ENCODE results near the gene RPS6KL1.

RPS6KL1 gene

DNA sequence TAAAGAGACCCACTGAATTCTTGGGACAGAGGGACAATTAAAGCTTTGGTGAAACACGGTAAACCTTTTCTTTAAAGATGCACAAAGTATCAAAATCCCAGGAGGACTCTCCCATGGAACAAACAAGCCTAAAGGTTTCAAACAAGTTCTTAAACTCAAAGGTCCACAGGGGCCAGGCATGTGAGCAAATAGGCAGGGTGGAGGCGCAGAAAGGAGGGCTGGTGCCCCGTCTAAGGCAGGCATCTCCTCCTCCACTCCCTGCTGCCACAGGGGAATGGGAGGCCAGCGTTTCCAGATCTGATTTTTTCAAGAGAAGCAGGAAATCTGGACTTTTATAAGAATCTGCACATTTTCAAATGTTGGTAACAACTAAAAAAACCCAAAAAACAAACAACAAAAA lies 7.6 kb downstream of the RPS6KL1 start:
- Histone ChIP-seq H3K9me3 (ENCODE audit: severe bottlenecking) (no peaks in the 10 kb centered on the region), H3K27ac (no peak overlapping the region), H3K4me3 (ENCODE audit: low read depth, low read length) (no peak overlapping the region), H3K36me3 (peaks cover 26% of the 10 kb centered on the region), H3K27me3 (ENCODE audit: insufficient read depth, low read depth, severe bottlenecking) (no peaks in the 10 kb centered on the region)
- DNase-seq = no peak
- TF ChIP-seq, protein P1, sequence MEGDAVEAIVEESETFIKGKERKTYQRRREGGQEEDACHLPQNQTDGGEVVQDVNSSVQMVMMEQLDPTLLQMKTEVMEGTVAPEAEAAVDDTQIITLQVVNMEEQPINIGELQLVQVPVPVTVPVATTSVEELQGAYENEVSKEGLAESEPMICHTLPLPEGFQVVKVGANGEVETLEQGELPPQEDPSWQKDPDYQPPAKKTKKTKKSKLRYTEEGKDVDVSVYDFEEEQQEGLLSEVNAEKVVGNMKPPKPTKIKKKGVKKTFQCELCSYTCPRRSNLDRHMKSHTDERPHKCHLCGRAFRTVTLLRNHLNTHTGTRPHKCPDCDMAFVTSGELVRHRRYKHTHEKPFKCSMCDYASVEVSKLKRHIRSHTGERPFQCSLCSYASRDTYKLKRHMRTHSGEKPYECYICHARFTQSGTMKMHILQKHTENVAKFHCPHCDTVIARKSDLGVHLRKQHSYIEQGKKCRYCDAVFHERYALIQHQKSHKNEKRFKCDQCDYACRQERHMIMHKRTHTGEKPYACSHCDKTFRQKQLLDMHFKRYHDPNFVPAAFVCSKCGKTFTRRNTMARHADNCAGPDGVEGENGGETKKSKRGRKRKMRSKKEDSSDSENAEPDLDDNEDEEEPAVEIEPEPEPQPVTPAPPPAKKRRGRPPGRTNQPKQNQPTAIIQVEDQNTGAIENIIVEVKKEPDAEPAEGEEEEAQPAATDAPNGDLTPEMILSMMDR (IDR thresholded peaks at IDR 0.05; ENCODE audit: low read depth, low read length) = no peak

DNA sequence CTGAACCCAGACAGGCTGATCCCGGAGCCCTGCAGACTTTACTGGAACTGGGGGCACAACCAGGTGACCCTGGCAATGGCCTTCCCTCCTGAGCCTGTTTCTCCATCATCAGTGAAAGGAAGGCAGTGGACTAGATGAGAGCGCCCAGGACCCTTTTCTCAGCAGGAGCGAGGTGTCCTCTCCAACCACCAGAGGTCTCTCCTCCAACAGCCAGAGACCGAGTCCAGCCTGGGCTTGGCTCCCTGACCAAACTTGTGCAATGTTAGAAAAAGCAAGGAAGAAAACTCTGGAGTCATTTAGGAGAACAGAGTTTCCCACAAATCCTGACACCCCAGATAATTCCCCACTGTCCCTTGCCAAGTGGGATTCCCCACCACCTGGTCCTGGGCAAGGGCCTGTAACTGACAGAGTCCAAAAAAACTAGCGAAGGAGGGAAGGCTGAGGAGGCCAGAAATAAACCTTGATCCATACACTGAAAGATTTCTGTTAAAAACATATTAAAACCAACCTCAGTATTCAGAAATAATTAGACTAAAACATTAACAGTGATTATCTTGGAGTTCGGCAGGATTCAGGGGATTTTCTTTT lies 9.0 kb downstream of the RPS6KL1 start:
- TF ChIP-seq, protein P1 (IDR thresholded peaks at IDR 0.05; ENCODE audit: low read depth, low read length) = peak; percentile 91
- Histone ChIP-seq H3K27me3 (ENCODE audit: insufficient read depth, low read depth, severe bottlenecking) (no peaks in the 10 kb centered on the region), H3K27ac (no peak overlapping the region), H3K9me3 (ENCODE audit: severe bottlenecking) (no peaks in the 10 kb centered on the region), H3K36me3 (peaks cover 18% of the 10 kb centered on the region), H3K4me3 (ENCODE audit: low read depth, low read length) (no peak overlapping the region)
- peak; percentile 70 for DNase-seq

DNA sequence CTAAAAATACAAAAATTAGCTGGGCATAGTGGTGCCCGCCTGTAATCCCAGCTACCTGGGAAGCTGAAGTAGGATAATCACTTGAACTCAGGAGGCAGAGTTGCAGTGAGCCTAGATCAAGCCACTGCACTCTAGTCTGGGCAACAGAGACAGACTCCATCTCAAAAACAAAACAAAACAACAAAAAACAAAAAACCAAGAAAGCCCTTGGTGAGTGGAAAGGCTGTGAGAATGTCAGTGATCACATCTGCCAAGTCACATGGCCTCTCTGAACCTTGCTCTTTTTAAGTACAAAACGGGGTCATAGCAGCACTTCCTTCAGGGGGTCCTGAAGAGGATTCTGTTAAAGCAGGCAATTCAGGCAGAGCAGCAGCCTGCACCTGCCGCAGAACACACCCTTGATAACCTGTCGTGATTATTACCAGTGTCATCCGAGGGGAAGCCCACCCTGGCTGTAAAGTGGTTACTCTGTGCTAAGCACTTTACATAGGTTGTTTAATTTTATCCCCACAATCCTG lies 9.6 kb downstream of the RPS6KL1 start:
- H3K9me3 ChIP-seq (ENCODE audit: severe bottlenecking) = no peaks in the 10 kb centered on the region
- H3K27me3 ChIP-seq (ENCODE audit: insufficient read depth, low read depth, severe bottlenecking) = no peaks in the 10 kb centered on the region

DNA sequence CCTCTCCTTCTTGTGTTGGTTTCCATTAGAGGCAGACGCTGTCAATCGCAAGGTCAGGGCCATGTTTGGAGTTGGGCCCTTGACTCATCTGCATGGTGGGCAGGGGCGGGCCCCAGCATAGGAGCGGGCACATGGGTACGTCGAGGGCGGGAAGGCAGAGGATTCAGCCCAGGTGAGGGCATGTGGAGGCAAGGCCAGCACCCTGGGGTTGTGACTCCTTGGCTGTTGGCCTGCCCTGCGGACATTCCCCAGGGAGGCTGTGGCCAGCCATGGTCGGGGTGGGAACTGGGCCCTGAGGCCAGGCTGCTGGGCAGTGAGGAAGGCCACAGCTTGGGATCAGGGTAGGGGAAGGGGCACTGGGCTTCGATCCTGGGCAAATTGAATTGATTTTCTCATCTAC lies 10.3 kb downstream of the RPS6KL1 start:
- H3K27me3 ChIP-seq (ENCODE audit: insufficient read depth, low read depth, severe bottlenecking) = no peaks in the 10 kb centered on the region
- no peak overlapping the region for H3K27ac ChIP-seq
- no peaks in the 10 kb centered on the region for H3K9me3 ChIP-seq (ENCODE audit: severe bottlenecking)
- H3K4me3 ChIP-seq (ENCODE audit: low read depth, low read length) = no peak overlapping the region
- DNase-seq = no peak
- peaks cover 11% of the 10 kb centered on the region for H3K36me3 ChIP-seq
- TF ChIP-seq, protein P1 (IDR thresholded peaks at IDR 0.05; ENCODE audit: low read depth, low read length) = no peak

More for the DNA sequence above, 9.6 kb downstream of the RPS6KL1 start:
- TF ChIP-seq, protein P1 (IDR thresholded peaks at IDR 0.05; ENCODE audit: low read depth, low read length) = no peak
- Histone ChIP-seq H3K27ac (no peak overlapping the region), H3K4me3 (ENCODE audit: low read depth, low read length) (no peak overlapping the region), H3K36me3 (peaks cover 13% of the 10 kb centered on the region)
- no peak for DNase-seq

DNA sequence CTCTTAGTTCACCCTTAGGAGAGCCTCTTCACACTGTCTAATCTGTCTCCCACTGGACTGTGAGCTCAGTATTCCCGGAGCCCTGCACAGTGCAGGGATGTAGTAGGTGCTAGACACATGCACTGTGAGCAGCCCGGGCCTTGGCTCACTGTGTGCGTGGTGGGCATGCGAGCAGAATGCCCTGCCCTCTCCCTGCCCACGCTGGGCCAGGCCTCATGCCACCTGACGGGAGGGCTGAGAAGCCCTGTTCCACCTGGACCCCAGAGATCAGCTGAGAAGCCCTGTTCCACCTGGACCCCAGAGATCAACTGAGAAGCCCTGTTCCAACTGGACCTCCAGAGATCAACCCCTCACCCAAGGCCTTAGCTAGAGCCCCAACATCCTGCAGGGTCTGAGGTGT lies 10.9 kb downstream of the RPS6KL1 start:
- Histone ChIP-seq H3K4me3 (ENCODE audit: low read depth, low read length) (no peak overlapping the region), H3K9me3 (ENCODE audit: severe bottlenecking) (no peaks in the 10 kb centered on the region), H3K27me3 (ENCODE audit: insufficient read depth, low read depth, severe bottlenecking) (no peaks in the 10 kb centered on the region), H3K36me3 (peaks cover 9% of the 10 kb centered on the region), H3K27ac (no peak overlapping the region)
- TF ChIP-seq, protein P1 (IDR thresholded peaks at IDR 0.05; ENCODE audit: low read depth, low read length) = no peak
- no peak for DNase-seq

DNA sequence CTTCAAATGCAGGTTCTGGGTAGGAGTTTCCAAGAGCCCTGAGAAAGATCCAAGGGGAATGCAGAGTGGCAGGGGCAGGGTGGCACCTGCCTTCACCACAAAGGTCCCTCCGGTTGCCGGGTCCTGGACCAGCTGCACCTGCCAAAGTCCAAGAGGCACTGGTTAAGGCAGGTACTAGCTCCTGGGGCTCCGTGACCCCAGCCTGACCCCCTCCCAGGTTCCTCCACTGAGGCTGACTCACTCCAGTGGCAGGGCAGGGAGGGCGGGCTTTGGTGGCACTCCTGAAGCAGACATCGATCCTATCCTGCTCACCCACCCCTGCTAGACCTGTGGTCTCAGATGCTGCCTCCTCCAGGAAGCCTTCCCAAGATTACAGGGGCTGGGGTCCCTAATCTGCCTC lies 11.4 kb downstream of the RPS6KL1 start:
- H3K27ac ChIP-seq = no peak overlapping the region
- H3K36me3 ChIP-seq = peaks cover 6% of the 10 kb centered on the region
- H3K27me3 ChIP-seq (ENCODE audit: insufficient read depth, low read depth, severe bottlenecking) = no peaks in the 10 kb centered on the region
- DNase-seq = no peak
- TF ChIP-seq, protein P1 (IDR thresholded peaks at IDR 0.05; ENCODE audit: low read depth, low read length) = no peak
- H3K9me3 ChIP-seq (ENCODE audit: severe bottlenecking) = no peaks in the 10 kb centered on the region
- no peak overlapping the region for H3K4me3 ChIP-seq (ENCODE audit: low read depth, low read length)
